ENCODE results near the gene ZNF648. TPM values are rescaled to one million over a fixed set of nuclear protein-coding genes. Genes with fewer than 3 reads are reported as not detected.
"Not testable (repeated sequence)": the region's sequence is repeated elsewhere in the genome, so short reads cannot be mapped to it uniquely, and the experiment has no call there.

ZNF648 gene
- polyA plus RNA-seq, 1 experiment: not detected

DNA sequence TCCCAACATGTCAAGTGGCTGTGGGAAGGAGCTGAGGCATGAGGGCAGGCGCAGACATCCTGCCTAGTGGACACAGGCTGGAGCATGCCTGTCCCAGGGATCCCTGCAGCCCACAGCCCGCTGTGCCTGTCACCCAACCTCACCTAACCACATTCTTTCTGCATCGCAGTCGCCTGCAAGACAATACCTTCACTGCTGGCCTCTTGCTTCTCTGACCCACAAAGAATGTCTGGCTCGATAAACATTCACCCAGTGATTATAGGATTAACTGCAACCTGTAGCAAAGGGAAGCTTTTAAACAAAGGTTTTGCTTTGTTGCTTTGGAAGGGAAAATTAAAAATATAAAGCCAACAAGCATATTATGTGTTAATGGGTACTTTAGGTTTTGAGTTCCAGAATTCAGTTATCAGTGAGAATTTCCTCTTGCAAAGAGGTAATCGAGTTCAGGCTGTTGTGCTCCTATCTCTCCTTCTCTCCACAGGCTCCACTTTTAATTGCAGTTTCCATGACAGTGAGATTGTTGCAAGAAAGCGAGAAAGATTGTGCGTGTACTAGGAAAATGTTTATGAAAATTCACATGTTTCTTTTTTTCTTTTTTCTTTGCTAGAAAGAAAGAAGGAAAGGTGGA lies 40.0 kb upstream of the ZNF648 start:
- H3K27ac ChIP-seq (ENCODE audit: low read depth, low read length): no peak overlapping the region
- H3K9me3 ChIP-seq (ENCODE audit: control insufficient read depth, insufficient read depth, low read length): no peaks in the 10 kb centered on the region
- TF ChIP-seq, protein P1, sequence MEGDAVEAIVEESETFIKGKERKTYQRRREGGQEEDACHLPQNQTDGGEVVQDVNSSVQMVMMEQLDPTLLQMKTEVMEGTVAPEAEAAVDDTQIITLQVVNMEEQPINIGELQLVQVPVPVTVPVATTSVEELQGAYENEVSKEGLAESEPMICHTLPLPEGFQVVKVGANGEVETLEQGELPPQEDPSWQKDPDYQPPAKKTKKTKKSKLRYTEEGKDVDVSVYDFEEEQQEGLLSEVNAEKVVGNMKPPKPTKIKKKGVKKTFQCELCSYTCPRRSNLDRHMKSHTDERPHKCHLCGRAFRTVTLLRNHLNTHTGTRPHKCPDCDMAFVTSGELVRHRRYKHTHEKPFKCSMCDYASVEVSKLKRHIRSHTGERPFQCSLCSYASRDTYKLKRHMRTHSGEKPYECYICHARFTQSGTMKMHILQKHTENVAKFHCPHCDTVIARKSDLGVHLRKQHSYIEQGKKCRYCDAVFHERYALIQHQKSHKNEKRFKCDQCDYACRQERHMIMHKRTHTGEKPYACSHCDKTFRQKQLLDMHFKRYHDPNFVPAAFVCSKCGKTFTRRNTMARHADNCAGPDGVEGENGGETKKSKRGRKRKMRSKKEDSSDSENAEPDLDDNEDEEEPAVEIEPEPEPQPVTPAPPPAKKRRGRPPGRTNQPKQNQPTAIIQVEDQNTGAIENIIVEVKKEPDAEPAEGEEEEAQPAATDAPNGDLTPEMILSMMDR (IDR thresholded peaks at IDR 0.05; ENCODE audit: low read depth, low read length): no peak
- no peak overlapping the region for H3K4me3 ChIP-seq (ENCODE audit: low read depth, low read length)
- no peak for DNase-seq (ENCODE audit: low read depth, low spot score)
- no peaks in the 10 kb centered on the region for H3K27me3 ChIP-seq (ENCODE audit: control insufficient read depth, insufficient read depth, low read length)
- ChIA-PET POLR2A (no interaction called here), CTCF (no interaction called here)

DNA sequence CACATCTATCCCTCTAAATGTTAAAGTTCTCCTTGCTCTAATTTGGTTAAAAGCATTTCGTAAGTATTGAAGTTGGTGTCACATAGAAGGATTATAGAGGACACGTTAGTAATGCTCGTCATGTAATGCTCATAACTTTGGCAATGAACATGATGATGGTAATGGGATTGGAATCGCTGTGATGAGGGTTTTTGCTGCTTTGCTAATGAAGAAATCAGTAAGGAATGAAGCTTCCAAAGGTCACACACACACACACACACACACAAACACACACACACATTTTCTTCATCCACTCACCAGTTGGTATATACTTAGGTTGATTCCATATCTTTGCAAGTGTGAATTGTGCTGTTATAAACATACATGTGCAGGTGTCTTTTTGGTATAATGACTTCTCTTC lies 36.8 kb upstream of the ZNF648 start:
- TF ChIP-seq, protein P1 (IDR thresholded peaks at IDR 0.05; ENCODE audit: low read depth, low read length): no peak
- Histone ChIP-seq H3K4me3 (ENCODE audit: low read depth, low read length) (no peak overlapping the region), H3K27me3 (ENCODE audit: control insufficient read depth, insufficient read depth, low read length) (no peaks in the 10 kb centered on the region), H3K27ac (ENCODE audit: low read depth, low read length) (no peak overlapping the region), H3K9me3 (ENCODE audit: control insufficient read depth, insufficient read depth, low read length) (no peaks in the 10 kb centered on the region)
- ChIA-PET POLR2A (no interaction called here), CTCF (no interaction called here)
- no peak for DNase-seq (ENCODE audit: low read depth, low spot score)

DNA sequence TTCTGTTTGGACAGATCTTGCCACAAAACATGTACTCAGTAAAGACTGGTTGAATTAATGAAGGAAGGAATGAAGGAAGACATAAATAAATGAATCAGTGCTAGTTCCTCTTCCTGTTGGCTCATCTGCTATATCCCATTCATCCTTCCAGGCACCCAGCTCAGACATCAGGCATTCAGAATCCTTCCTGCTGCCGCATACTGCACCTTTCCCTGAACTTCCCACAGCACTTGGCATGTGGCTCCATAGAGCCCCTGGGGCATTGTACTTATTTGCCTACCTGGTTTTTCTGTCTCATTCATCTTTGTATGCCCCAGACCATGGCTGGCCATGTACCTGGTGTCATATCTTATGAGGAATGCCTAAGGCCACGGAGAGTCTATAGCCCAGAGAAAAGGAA lies 34.4 kb upstream of the ZNF648 start:
- Histone ChIP-seq H3K4me3 (ENCODE audit: low read depth, low read length) (no peak overlapping the region), H3K27me3 (ENCODE audit: control insufficient read depth, insufficient read depth, low read length) (no peaks in the 10 kb centered on the region), H3K9me3 (ENCODE audit: control insufficient read depth, insufficient read depth, low read length) (no peaks in the 10 kb centered on the region), H3K27ac (ENCODE audit: low read depth, low read length) (no peak overlapping the region)
- no peak for DNase-seq (ENCODE audit: low read depth, low spot score)
- TF ChIP-seq, protein P1 (IDR thresholded peaks at IDR 0.05; ENCODE audit: low read depth, low read length): no peak
- POLR2A ChIA-PET: no interaction called here
- CTCF ChIA-PET: interaction anchor here (2.1 kb wide), 1 partner anchor 301 kb away, joined by 8 read pairs; no protein-coding TSS in a partner anchor

DNA sequence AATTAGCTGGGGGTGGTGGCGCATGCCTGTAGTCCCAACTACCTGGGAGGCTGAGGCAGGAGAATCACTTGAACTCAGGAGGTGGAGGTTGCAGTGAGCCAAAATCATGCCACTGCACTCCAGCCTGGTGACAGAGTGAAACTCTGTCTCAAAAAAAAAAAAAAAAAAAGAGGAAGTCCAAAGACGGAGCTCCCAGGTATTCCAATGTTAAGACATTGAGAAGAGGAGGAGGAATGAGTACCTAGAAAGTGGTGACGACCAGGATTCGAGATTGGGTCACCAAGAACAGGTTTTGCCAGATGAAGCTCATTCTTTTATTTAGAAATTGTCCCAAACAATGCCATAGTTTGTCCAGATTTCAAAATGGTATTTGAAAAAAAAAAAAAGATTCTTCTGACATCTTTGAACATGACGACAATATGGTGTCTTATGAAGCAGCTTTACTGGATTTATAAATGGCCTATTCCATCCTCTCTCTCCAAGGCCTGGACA lies 33.0 kb upstream of the ZNF648 start:
- H3K4me3 ChIP-seq (ENCODE audit: low read depth, low read length); POLR2A ChIA-PET; H3K9me3 ChIP-seq (ENCODE audit: control insufficient read depth, insufficient read depth, low read length); H3K27ac ChIP-seq (ENCODE audit: low read depth, low read length); DNase-seq (ENCODE audit: low read depth, low spot score); H3K27me3 ChIP-seq (ENCODE audit: control insufficient read depth, insufficient read depth, low read length): not testable (repeated sequence)
- CTCF ChIA-PET: interaction anchor here (0.7 to 2.1 kb wide), 5 partner anchors 12 to 381 kb away, joined by 3 to 8 read pairs (median 5); no protein-coding TSS in a partner anchor

DNA sequence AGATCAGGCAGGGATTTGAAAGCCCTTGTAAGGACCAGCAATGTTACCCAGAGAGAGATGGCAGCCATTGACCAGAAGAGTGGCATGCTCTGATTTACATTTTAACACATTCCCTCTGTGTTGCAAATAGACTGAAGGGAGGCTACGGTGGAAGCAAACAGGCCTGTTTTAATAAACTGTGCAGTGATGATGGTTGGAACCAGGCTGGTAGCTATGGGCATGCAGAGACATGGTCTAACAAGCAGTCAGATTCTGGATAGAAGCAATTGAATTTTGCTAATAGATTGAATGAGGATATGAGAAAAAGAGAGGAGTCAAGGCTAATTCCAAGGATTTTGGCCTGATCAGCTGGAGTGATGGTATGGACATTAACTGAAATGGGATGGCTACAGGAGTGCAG lies 32.3 kb upstream of the ZNF648 start:
- Histone ChIP-seq H3K27ac (ENCODE audit: low read depth, low read length) (no peak overlapping the region), H3K9me3 (ENCODE audit: control insufficient read depth, insufficient read depth, low read length) (no peaks in the 10 kb centered on the region), H3K27me3 (ENCODE audit: control insufficient read depth, insufficient read depth, low read length) (no peaks in the 10 kb centered on the region), H3K4me3 (ENCODE audit: low read depth, low read length) (no peak overlapping the region)
- no peak for DNase-seq (ENCODE audit: low read depth, low spot score)
- CTCF ChIA-PET: interaction anchor here (1.5 kb wide), 1 partner anchor 13 kb away, joined by 5 read pairs; no protein-coding TSS in a partner anchor
- TF ChIP-seq, protein P1 (IDR thresholded peaks at IDR 0.05; ENCODE audit: low read depth, low read length): no peak
- POLR2A ChIA-PET: no interaction called here
